A549 (cell line): ENCODE measurements around the gene TRAM2. TPM values are rescaled to one million over a fixed set of nuclear protein-coding genes. Genes with fewer than 3 reads are reported as not detected.

Experiments
- ATAC-seq, 2 experiments: fragments of 200-7000 bp in 1 of 2; fragments of >200 bp in 1 of 2; cut with Nextera tagmentation in 1 of 2; cut with Tn5 transposase in 1 of 2; 3 replicates each; pipeline versions ENCODE4 v1.8.0 to v1.9.1; 2018 to 2020; ENCODE audit warnings: mild to moderate bottlenecking in 1 of 2, moderate library complexity in 1 of 2
- CTCF ChIA-PET: fragments of 300-600 bp; sonication (Branson Sonifier 250); formaldehyde crosslinking; extraction: SDS; loops from one replicate; lab custom pipeline; 2021; ENCODE audit warnings: antibody characterized with exemption, inconsistent platforms; lab: Yijun Ruan, JAX
- POLR2A ChIA-PET: fragments of 350-600 bp; formaldehyde crosslinking; extraction: SDS; loops from one replicate; lab custom pipeline; 2021; ENCODE audit warnings: antibody characterized with exemption, inconsistent platforms; lab: Yijun Ruan, JAX
- DNase-seq, 2 experiments: peaks; one replicate each; pipeline versions ENCODE4 v3.0.0 to v3.0.0-alpha.2; 2011 to 2016; ENCODE audit warnings: low read depth in 1 of 2, low spot score in 1 of 2
- FAIRE-seq: peaks from 2 replicates; lab custom pipeline; 2011; peaks lifted over from hg19 to GRCh38; lab: Jason Lieb, UNC
- H3K27ac ChIP-seq, 2 experiments: fragments of >200 bp; sonication (Bioruptor Twin); formaldehyde crosslinking; 3 replicates each; pipeline ENCODE4 v1.5.1; 2016 to 2017
- H3K4me1 ChIP-seq: fragments of >200 bp; sonication (Bioruptor Twin); formaldehyde crosslinking; 3 replicates; pipeline ENCODE4 v1.6.1; 2016
- H3K4me2 ChIP-seq: fragments of >200 bp; sonication (Bioruptor Twin); formaldehyde crosslinking; 3 replicates; pipeline ENCODE4 v1.6.1; 2016
- H3K4me3 ChIP-seq: fragments of >200 bp; sonication (Bioruptor Twin); formaldehyde crosslinking; 3 replicates; pipeline ENCODE4 v1.5.1; 2016
- H3K9me3 ChIP-seq: fragments of >200 bp; sonication (Bioruptor Twin); formaldehyde crosslinking; 3 replicates; pipeline ENCODE4 v1.6.1; 2016
- CBX2 ChIP-seq: fragments of 200-600 bp; sonication (generic); IDR thresholded peaks from 2 replicates; pipeline ENCODE4 v1.6.1; 2016; ENCODE audit warnings: low read depth, mild to moderate bottlenecking, borderline replicate concordance
- CBX8 ChIP-seq: fragments of 200-600 bp; sonication (generic); IDR thresholded peaks from 2 replicates; pipeline ENCODE4 v1.6.1; 2016
- CHD2 ChIP-seq: fragments of 150-350 bp; IDR thresholded peaks from 2 replicates; pipeline ENCODE4 v1.6.1; 2014; ENCODE audit warnings: low read length; ENCODE audit not compliant: partially characterized antibody
- EHF ChIP-seq: fragments of 250-450 bp; sonication (Bioruptor Pico); IDR thresholded peaks from 2 replicates; pipeline ENCODE4 v1.5.0; 2020; ENCODE audit warnings: mild to moderate bottlenecking
- EP300 ChIP-seq, 2 experiments: fragments of >200 bp; sonication (Bioruptor Twin); formaldehyde crosslinking; IDR thresholded peaks; 2 replicates in 1 of 2; 3 replicates in 1 of 2; pipeline ENCODE4 v1.6.1; 2016 to 2017
- ESRRA ChIP-seq: fragments of 150-350 bp; IDR thresholded peaks from 2 replicates; pipeline ENCODE4 v1.6.1; 2014; ENCODE audit warnings: mild to moderate bottlenecking, low read length, borderline replicate concordance
- HDAC2 ChIP-seq: fragments of 200-600 bp; sonication (generic); IDR thresholded peaks from 2 replicates; pipeline ENCODE4 v1.6.1; 2016
- HOXB5 ChIP-seq: fragments of 250-450 bp; sonication (Bioruptor Pico); IDR thresholded peaks from 2 replicates; pipeline ENCODE4 v1.5.0; 2020; ENCODE audit warnings: mild to moderate bottlenecking, moderate library complexity
- JUN ChIP-seq, 2 experiments: fragments of >200 bp; sonication (Bioruptor Twin); formaldehyde crosslinking; IDR thresholded peaks; 2 replicates in 1 of 2; 3 replicates in 1 of 2; pipeline ENCODE4 v1.6.1; 2016 to 2017
- KDM1A ChIP-seq: fragments of 200-600 bp; sonication (generic); IDR thresholded peaks from 2 replicates; pipeline ENCODE4 v1.6.1; 2016; ENCODE audit warnings: low read depth, mild to moderate bottlenecking
- KDM5A ChIP-seq: fragments of 200-600 bp; sonication (generic); IDR thresholded peaks from 2 replicates; pipeline ENCODE4 v1.6.1; 2016; ENCODE audit warnings: antibody characterized with exemption, mild to moderate bottlenecking
- MAZ ChIP-seq: fragments of 150-350 bp; IDR thresholded peaks from 2 replicates; pipeline ENCODE4 v1.6.1; 2014; ENCODE audit warnings: antibody characterized with exemption, low read depth, low read length, borderline replicate concordance
- NPAS2 ChIP-seq: fragments of 250-450 bp; sonication (Bioruptor Pico); IDR thresholded peaks from 2 replicates; pipeline ENCODE4 v1.8.0; 2022; ENCODE audit warnings: mild to moderate bottlenecking, moderate library complexity, borderline replicate concordance
- PHF8 ChIP-seq: fragments of 200-600 bp; sonication (generic); IDR thresholded peaks from 2 replicates; pipeline ENCODE4 v1.6.1; 2016; ENCODE audit warnings: low read depth, mild to moderate bottlenecking, antibody characterized with exemption, moderate library complexity, borderline replicate concordance
- POLR2AphosphoS2 ChIP-seq: conservative IDR thresholded peaks from 2 replicates; pipeline ENCODE4 v1.6.1; 2012; ENCODE audit warnings: low read length, improper control_type of control experiment, inconsistent platforms
- RARB ChIP-seq: fragments of 250-450 bp; sonication (Bioruptor Pico); IDR thresholded peaks from 2 replicates; pipeline ENCODE4 v1.8.0; 2021; ENCODE audit warnings: mild to moderate bottlenecking, moderate library complexity
- RCOR1 ChIP-seq: fragments of 150-350 bp; IDR thresholded peaks from 2 replicates; pipeline ENCODE4 v1.6.1; 2014; ENCODE audit warnings: antibody characterized with exemption, low read length, low read depth
- RFX5 ChIP-seq: fragments of 450-650 bp; IDR thresholded peaks from 2 replicates; pipeline ENCODE4 v1.7.1; 2014; ENCODE audit warnings: antibody characterized with exemption, mild to moderate bottlenecking, moderate library complexity
- SMC3 ChIP-seq: fragments of >200 bp; sonication (Bioruptor Twin); formaldehyde crosslinking; IDR thresholded peaks from 3 replicates; pipeline ENCODE4 v1.6.1; 2018; ENCODE audit warnings: inconsistent platforms
- SREBF2 ChIP-seq: fragments of 450-650 bp; IDR thresholded peaks from 2 replicates; pipeline ENCODE4 v1.6.1; 2014; ENCODE audit warnings: mild to moderate bottlenecking, moderate library complexity
- ZFP36 ChIP-seq: fragments of 450-650 bp; IDR thresholded peaks from 2 replicates; pipeline ENCODE4 v1.6.1; 2014; ENCODE audit warnings: borderline replicate concordance; ENCODE audit not compliant: partially characterized antibody
- ZSCAN20 ChIP-seq: fragments of 250-450 bp; sonication (Bioruptor Pico); IDR thresholded peaks from 2 replicates; pipeline ENCODE4 v1.8.0; 2022; ENCODE audit warnings: mild to moderate bottlenecking, moderate library complexity
- WGBS: methylation state at CpG from one replicate; pipeline ENCODE4 v1.1.6; 2017; ENCODE audit errors: missing lambda C conversion rate; 5-methylcytosine and 5-hydroxymethylcytosine counted together
- polyA plus RNA-seq, 4 experiments: library from polyadenylated mRNA; depleted of rRNA in 3 of 4; stranded (reverse); fragments of >200 nt; fragmentation: RNase III in 1 of 4; extraction: RNeasy Plus Mini Kit Qiagen cat#74134 plus additional on column Dnase treatment in 1 of 4; gene quantifications; 2 replicates in 3 of 4; 3 replicates in 1 of 4; pipeline ENCODE4 v1.2.3, GENCODE V29; 2011 to 2017
- TF ChIP-seq, protein P1 (sequence below): fragments of 150-350 bp; IDR thresholded peaks from 2 replicates; pipeline ENCODE4 v1.6.1; 2014; ENCODE audit warnings: low read depth, mild to moderate bottlenecking, low read length
- TF ChIP-seq, protein P2 (sequence below): fragments of 200-600 bp; sonication (generic); IDR thresholded peaks from 2 replicates; pipeline ENCODE4 v1.6.1; 2016; ENCODE audit warnings: antibody characterized with exemption, mild to moderate bottlenecking, moderate library complexity
- TF ChIP-seq, protein P3 (sequence below): IDR thresholded peaks from 2 replicates; pipeline ENCODE4 v1.6.1; 2012; ENCODE audit warnings: low read depth, borderline replicate concordance
- TF ChIP-seq, protein P4 (sequence below): fragments of >200 bp; sonication (Bioruptor Twin); formaldehyde crosslinking; IDR thresholded peaks from 3 replicates; pipeline ENCODE4 v1.5.1; 2016
- TF ChIP-seq, protein P5 (sequence below): IDR thresholded peaks from 2 replicates; pipeline ENCODE4 v1.6.1; 2012
- TF ChIP-seq, protein P6 (sequence below): IDR thresholded peaks from 2 replicates; pipeline ENCODE4 v1.6.1; 2012
- TF ChIP-seq, protein P7 (sequence below): fragments of >200 bp; sonication (Bioruptor Twin); formaldehyde crosslinking; IDR thresholded peaks from 3 replicates; pipeline ENCODE4 v1.6.1; 2016

The TRAM2 gene
- polyA plus RNA-seq, 2 of the 4 experiments (the other 2 are of a cell fraction), result 16.4 to 25.4 TPM

DNA sequence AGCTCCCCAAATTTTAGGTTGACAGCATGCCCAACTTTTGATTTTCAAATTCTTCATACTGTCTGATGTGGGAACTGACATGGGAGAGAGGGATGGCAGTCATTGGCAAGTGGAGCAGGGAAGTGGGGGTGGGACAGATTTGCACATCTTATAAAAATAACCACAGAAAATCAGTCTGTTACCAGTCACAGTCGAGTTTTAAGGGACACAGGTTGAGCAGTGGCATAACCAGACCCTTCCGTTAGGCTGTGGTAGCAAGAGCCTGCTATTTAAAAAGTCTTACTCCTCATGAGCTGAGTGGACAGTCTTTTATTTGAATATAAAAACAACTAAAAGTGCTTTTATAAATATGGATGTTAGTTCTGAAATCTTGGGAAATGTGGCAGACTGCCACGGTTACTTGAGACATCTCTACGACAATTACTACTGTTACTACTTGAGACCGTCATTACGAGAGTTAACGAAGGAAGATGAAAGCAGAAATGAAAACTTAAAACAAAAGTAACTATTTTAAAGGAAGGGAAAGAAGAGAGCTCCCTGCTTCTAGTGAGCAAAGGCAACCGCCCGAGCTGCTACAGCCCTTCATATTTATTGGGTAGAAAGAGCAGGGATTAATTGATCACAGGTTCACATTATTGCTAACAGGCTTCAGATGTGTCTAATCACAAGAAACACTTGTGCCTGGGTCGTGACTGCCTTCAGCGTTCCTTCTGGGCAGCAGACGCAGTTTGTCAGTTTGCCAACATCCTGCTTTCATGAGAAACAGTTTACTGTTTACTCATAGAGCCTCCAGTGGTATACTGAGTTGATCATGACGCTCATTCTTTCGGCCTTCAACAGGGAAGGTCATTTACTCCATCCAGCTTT is 85.4 kb downstream of the TRAM2 start:
- POLR2A ChIA-PET, result no interaction called here
- no peak for FAIRE-seq

DNA sequence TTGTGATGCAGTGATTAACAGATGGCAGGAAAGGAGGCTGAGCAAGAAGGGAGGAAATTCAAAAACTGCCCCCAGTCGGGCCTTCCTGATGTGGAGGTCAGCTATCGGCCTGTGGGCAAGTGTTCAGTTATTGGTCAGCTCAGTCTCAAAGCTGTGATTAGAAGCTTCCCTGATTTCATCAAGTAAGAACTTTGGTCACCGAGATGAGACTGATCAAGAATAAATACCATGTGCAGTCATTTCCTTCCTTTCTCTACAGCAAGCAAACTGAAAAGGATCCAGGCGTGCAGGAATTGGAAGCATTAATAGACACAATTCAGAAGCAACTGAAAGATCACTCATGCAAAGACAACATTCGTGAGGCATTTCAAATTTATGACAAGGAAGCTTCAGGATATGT is 87.0 kb downstream of the TRAM2 start:
- TF ChIP-seq CHD2, result no peak
- TF ChIP-seq, protein P1, sequence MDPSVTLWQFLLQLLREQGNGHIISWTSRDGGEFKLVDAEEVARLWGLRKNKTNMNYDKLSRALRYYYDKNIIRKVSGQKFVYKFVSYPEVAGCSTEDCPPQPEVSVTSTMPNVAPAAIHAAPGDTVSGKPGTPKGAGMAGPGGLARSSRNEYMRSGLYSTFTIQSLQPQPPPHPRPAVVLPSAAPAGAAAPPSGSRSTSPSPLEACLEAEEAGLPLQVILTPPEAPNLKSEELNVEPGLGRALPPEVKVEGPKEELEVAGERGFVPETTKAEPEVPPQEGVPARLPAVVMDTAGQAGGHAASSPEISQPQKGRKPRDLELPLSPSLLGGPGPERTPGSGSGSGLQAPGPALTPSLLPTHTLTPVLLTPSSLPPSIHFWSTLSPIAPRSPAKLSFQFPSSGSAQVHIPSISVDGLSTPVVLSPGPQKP, result no peak
- TF ChIP-seq, protein P2, sequence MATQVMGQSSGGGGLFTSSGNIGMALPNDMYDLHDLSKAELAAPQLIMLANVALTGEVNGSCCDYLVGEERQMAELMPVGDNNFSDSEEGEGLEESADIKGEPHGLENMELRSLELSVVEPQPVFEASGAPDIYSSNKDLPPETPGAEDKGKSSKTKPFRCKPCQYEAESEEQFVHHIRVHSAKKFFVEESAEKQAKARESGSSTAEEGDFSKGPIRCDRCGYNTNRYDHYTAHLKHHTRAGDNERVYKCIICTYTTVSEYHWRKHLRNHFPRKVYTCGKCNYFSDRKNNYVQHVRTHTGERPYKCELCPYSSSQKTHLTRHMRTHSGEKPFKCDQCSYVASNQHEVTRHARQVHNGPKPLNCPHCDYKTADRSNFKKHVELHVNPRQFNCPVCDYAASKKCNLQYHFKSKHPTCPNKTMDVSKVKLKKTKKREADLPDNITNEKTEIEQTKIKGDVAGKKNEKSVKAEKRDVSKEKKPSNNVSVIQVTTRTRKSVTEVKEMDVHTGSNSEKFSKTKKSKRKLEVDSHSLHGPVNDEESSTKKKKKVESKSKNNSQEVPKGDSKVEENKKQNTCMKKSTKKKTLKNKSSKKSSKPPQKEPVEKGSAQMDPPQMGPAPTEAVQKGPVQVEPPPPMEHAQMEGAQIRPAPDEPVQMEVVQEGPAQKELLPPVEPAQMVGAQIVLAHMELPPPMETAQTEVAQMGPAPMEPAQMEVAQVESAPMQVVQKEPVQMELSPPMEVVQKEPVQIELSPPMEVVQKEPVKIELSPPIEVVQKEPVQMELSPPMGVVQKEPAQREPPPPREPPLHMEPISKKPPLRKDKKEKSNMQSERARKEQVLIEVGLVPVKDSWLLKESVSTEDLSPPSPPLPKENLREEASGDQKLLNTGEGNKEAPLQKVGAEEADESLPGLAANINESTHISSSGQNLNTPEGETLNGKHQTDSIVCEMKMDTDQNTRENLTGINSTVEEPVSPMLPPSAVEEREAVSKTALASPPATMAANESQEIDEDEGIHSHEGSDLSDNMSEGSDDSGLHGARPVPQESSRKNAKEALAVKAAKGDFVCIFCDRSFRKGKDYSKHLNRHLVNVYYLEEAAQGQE, result no peak
- TF ChIP-seq PHF8, result no peak
- no peak for TF ChIP-seq NPAS2
- TF ChIP-seq, protein P3, sequence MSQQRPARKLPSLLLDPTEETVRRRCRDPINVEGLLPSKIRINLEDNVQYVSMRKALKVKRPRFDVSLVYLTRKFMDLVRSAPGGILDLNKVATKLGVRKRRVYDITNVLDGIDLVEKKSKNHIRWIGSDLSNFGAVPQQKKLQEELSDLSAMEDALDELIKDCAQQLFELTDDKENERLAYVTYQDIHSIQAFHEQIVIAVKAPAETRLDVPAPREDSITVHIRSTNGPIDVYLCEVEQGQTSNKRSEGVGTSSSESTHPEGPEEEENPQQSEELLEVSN, result no peak
- no peak for TF ChIP-seq KDM1A
- TF ChIP-seq RARB (CRISPR knock-in tag), result no peak
- no peak for TF ChIP-seq ZSCAN20 (CRISPR knock-in tag)
- no peak for TF ChIP-seq POLR2AphosphoS2
- TF ChIP-seq HOXB5, result no peak
- TF ChIP-seq EP300 (IDR thresholded peaks at IDR 0.05), result no peak
- FAIRE-seq (no peak), DNase-seq (no peak), ATAC-seq (no peak)
- ChIA-PET POLR2A (no interaction called here), CTCF (interaction anchor here (1.3 kb wide), 1 partner anchor 162 kb away, joined by 4 read pairs; no protein-coding TSS in a partner anchor)
- Histone ChIP-seq H3K4me1 (no peaks in the 10 kb centered on the region), H3K9me3 (no peaks in the 10 kb centered on the region), H3K27ac (no peak overlapping the region), H3K4me3 (no peak overlapping the region), H3K4me2 (no peak overlapping the region)
- 81% methylated on average over 5 of the region's 5 CpGs for WGBS

More for the DNA sequence above, 85.4 kb downstream of the TRAM2 start:
- DNase-seq (no peak), ATAC-seq (no peak)
- Histone ChIP-seq H3K27ac (no peak overlapping the region), H3K4me3 (no peak overlapping the region), H3K4me2 (no peak overlapping the region), H3K4me1 (no peaks in the 10 kb centered on the region), H3K9me3 (no peaks in the 10 kb centered on the region)
- TF ChIP-seq MAZ (no peak), RFX5 (no peak), SREBF2 (no peak), ESRRA (no peak), ZFP36 (no peak), RCOR1 (no peak), CBX8 (no peak), JUN (IDR thresholded peaks at IDR 0.05) (no peak), CBX2 (no peak), SMC3 (no peak), KDM5A (no peak), HDAC2 (no peak), EHF (CRISPR knock-in tag) (no peak)
- TF ChIP-seq, protein P4, sequence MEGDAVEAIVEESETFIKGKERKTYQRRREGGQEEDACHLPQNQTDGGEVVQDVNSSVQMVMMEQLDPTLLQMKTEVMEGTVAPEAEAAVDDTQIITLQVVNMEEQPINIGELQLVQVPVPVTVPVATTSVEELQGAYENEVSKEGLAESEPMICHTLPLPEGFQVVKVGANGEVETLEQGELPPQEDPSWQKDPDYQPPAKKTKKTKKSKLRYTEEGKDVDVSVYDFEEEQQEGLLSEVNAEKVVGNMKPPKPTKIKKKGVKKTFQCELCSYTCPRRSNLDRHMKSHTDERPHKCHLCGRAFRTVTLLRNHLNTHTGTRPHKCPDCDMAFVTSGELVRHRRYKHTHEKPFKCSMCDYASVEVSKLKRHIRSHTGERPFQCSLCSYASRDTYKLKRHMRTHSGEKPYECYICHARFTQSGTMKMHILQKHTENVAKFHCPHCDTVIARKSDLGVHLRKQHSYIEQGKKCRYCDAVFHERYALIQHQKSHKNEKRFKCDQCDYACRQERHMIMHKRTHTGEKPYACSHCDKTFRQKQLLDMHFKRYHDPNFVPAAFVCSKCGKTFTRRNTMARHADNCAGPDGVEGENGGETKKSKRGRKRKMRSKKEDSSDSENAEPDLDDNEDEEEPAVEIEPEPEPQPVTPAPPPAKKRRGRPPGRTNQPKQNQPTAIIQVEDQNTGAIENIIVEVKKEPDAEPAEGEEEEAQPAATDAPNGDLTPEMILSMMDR, result no peak
- TF ChIP-seq, protein P5, sequence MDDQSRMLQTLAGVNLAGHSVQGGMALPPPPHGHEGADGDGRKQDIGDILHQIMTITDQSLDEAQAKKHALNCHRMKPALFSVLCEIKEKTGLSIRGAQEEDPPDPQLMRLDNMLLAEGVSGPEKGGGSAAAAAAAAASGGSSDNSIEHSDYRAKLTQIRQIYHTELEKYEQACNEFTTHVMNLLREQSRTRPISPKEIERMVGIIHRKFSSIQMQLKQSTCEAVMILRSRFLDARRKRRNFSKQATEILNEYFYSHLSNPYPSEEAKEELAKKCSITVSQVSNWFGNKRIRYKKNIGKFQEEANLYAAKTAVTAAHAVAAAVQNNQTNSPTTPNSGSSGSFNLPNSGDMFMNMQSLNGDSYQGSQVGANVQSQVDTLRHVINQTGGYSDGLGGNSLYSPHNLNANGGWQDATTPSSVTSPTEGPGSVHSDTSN, result no peak
- TF ChIP-seq, protein P6, sequence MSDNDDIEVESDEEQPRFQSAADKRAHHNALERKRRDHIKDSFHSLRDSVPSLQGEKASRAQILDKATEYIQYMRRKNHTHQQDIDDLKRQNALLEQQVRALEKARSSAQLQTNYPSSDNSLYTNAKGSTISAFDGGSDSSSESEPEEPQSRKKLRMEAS, result no peak
- TF ChIP-seq, protein P7, sequence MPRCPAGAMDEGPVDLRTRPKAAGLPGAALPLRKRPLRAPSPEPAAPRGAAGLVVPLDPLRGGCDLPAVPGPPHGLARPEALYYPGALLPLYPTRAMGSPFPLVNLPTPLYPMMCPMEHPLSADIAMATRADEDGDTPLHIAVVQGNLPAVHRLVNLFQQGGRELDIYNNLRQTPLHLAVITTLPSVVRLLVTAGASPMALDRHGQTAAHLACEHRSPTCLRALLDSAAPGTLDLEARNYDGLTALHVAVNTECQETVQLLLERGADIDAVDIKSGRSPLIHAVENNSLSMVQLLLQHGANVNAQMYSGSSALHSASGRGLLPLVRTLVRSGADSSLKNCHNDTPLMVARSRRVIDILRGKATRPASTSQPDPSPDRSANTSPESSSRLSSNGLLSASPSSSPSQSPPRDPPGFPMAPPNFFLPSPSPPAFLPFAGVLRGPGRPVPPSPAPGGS, result no peak
- CTCF ChIA-PET, result no interaction called here
- whole genome bisulfite sequencing, result 75% methylated on average over 14 of the region's 14 CpGs
